Esophagus mucosa (tissue), 1 donor: Measurements from ENCODE around the gene SVOPL. TPM values are rescaled to one million over a fixed set of nuclear protein-coding genes. Genes with fewer than 3 reads are reported as not detected.

Experiments
- ATAC-seq: fragments of 200-7000 bp; cut with Tn5 transposase; one replicate; pipeline ENCODE4 v1.9.1; 2020
- total RNA-seq: library from RNA; stranded (reverse); gene quantifications from one replicate; pipeline ENCODE4 v1.2.4, GENCODE V29; 2023
- donor health status: DM: yes; HTN: yes; CAD: no.

SVOPL gene
- total RNA-seq, 1 donor from 2014 or later: not detected

DNA sequence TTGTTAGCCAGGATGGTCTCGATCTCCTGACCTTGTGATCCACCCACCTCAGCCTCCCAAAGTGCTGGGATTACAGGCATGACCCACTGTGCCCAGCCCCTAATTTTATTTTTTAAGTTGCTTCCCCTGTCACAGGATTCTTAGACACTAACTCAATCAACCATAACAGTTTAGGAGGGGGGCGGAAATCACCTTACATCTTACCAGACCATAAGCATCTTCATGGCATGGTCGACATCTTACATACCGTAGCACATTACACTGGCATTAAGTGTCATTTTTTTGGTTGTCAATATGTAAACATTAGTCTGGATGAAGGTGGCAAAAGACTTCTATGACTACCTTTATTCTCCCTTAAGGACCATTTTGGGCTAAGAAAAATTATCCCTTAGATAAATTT is 145.5 kb downstream of the SVOPL start:
- no peak for ATAC-seq

DNA sequence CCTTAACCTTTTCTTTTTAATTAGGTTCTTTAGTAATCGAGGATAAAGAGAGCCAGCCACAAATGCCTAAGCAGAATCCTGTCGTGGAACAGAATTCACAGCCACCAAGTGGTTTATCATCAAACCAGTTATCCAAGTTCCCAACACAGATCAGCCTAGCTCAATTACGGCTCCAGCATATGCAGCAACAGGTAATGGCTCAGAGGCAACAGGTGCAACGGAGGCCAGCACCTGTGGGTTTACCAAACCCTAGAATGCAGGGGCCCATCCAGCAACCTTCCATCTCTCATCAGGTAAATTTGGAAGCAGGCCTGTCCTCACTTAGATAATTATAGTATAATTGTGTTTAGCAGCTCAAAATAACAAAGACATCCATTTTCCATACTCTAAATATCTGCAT is 146.5 kb downstream of the SVOPL start:
- ATAC-seq: no peak

DNA sequence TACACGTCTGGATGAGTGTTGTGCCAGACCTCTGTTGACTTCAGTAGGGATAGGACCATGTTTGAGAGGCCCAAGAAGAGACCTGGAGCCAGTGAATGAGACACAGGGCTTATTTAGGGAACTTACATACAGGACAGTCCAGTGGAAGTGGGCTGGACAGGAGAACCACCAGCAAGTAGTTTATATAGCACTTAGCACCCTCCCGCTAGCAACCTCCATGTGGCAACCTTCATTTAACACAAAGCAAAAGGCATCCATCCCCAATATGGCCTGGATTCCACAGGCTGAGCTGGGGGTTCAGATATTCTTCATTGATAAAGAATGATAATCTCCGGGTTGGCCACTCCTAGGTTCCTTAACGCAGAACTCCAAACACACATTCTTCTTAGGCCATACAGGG is 147.4 kb downstream of the SVOPL start:
- no peak for ATAC-seq

DNA sequence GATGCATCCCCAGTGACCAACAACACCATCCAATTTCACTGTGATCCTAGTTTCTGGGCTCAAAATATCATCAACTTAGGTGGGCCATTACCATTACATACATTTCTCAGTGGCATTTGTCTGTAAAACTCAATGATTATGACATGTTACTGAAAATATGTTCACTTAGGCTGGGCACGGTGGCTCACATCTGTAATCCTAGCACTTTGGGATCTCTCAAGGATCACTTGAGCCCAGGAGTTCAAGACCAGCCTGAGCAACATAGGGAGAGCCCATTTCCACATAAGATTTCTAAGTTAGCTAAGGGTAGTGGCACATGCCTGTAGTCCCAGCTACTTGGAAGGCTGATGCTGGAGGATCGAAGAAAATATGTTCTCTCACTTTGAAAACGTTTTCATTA is 150.1 kb downstream of the SVOPL start:
- ATAC-seq: no peak

DNA sequence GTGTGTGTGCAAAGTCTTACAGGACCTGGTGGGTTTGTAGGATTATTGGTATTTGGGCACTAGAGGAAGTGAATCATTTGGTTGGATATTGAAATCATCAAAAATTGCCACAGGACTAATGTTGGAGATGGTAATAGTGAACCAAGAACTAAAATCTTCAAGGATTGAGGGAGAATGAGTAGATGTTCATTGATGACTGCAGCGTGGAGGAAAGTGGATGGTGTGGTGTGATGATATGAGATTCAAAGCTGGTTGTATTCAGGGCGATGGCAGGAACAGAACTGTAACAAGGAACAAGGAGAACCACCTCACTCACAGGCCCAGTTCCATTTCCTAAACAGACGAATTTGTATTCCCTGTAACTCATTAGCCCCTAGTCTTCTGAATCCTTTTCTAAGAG is 150.8 kb downstream of the SVOPL start:
- no peak for ATAC-seq

DNA sequence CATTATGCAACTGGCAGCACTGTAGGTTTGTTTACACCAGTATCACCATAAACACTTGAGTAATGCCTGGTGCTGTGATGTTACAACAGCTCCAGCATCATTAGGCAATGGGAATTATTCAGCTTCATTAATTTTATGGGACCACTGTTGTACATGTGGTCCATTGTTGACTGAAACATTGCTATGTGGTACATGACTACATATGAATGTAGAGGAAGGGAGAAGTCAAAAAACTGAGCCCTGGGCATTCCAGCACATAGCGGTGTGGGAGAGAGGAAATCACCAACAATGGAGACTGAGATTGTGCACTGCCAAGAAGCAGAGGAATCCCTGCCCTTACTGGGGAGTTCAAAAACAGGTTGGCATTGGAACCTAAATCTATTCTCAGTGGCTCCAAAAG is 152.1 kb downstream of the SVOPL start:
- no peak for ATAC-seq

DNA sequence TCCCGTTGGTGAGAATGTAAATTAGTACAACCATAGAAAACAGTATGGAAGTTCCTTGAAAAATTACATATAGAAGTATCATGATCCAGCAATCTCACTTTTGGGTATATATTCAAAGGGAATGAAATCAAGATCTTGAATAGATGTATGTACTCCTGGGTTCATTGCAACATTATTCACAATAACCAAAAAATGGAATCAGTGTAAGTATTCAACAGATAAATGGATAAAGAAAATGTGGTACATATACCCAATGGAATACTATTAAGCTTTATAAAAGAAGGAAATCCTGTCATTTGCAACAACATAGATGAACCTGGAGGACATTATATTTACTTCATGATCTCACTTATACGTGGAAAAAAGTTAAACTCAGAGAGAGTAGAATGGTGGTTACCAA is 154.3 kb downstream of the SVOPL start:
- no peak for ATAC-seq

DNA sequence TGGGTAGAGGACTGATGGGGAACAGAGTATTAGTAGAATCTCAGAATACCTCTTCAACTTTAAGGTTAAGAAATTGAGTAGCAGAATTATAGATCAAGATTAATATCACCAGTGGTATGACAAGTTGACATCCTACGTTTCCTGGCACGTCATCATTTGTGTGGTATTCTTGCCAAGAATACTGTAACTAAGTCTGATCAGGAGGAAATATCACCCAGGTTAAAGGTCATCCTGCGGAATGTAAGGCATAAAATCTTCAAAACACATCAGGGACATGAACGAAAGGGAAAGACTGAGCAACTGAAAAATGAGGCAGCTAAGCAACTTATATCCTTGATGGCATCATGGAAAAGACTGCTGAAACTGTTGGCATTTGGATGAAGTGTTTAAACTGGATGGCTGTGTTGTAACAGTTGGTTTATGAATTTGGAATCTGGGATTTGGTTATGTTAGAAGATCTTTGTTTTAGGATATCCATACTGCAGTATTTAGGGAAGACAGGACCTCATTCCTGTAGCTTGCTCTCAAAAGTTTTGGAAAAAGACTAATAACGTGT is 155.0 kb downstream of the SVOPL start:
- ATAC-seq: no peak

DNA sequence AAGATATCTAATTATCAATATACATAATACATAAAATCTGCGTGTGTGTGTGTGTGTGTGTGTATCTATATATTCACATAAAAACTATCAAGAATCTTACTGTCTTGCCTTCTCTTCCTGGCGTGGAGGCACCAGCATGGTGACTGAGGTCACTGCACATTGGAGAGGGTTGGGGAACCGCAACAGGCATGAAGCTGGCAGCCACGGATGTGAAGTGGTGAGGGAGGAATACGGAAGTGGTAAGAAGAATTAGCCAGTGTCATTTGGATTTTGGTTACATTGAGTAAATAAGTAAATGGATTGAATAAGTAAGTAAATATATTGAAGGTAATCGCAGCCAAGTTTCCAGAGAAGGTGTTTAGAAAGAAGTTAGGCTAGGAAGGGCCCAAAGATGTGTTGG is 156.0 kb downstream of the SVOPL start:
- no peak for ATAC-seq

Other genes starting within 250 kb of the SVOPL start
- gene TRIM24, start 241.1 kb downstream of the SVOPL start, total RNA-seq: 9.2 TPM
- gene TMEM213, start 96.6 kb upstream of the SVOPL start, total RNA-seq: not detected
- gene ATP6V0A4, start 96.8 kb upstream of the SVOPL start, total RNA-seq: 1.6 TPM